Retinal pigment epithelial cell (primary cell): Measurements from ENCODE around the gene NTRK3.
"Not testable (repeated sequence)": the region's sequence is repeated elsewhere in the genome, so short reads cannot be mapped to it uniquely, and the experiment has no call there.

Experiments used
- DNase-seq: peaks from one replicate; pipeline ENCODE4 v3.0.0-alpha.2; 2010; ENCODE audit warnings: low read depth
- H3K4me3 ChIP-seq: 2 replicates; pipeline ENCODE4 v1.5.1; 2011; ENCODE audit warnings: mild to moderate bottlenecking, low read length, control low read depth, moderate library complexity
- TF ChIP-seq, protein P1 (sequence below): conservative IDR thresholded peaks from 2 replicates; pipeline ENCODE4 v1.5.1; 2011; ENCODE audit warnings: low read depth, low read length, control low read depth, inconsistent platforms

The NTRK3 gene

DNA sequence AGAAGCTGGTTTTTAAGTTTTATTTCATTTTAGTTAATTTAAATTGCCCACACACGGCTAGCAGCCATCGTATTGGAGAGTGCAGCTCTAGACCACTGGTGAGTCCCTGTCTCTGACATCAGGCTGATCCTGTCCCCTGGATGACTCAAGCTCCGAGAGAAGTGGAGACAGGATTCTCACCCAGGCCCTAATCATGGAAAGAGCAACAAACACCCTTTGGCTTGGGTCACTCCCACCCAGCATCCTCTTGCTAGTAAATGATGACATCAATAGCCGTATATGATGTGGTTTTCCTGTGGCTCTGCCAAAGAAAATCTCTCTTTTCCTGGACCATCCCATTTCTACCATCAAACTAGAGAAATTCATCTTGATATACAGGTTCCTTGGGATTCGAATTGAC lies 182.2 kb downstream of the NTRK3 start:
- TF ChIP-seq, protein P1, sequence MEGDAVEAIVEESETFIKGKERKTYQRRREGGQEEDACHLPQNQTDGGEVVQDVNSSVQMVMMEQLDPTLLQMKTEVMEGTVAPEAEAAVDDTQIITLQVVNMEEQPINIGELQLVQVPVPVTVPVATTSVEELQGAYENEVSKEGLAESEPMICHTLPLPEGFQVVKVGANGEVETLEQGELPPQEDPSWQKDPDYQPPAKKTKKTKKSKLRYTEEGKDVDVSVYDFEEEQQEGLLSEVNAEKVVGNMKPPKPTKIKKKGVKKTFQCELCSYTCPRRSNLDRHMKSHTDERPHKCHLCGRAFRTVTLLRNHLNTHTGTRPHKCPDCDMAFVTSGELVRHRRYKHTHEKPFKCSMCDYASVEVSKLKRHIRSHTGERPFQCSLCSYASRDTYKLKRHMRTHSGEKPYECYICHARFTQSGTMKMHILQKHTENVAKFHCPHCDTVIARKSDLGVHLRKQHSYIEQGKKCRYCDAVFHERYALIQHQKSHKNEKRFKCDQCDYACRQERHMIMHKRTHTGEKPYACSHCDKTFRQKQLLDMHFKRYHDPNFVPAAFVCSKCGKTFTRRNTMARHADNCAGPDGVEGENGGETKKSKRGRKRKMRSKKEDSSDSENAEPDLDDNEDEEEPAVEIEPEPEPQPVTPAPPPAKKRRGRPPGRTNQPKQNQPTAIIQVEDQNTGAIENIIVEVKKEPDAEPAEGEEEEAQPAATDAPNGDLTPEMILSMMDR: no peak
- DNase-seq: no peak

DNA sequence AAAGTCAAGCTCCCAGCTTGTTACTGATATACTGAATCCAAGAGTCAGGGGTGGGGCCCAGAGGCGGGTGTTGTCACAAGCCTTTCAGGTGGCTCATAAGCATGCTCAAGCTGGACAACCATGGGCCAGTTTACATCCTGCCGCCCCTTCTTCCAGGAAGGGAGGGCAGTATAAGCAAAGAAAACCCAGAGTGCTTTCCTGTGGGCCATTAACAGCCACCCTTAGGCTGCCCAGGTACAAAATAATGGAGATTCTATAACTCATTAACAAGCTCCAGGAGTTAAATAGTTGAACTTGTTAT lies 183.2 kb downstream of the NTRK3 start:
- H3K4me3 ChIP-seq: no peak overlapping the region
- no peak for DNase-seq
- TF ChIP-seq, protein P1: no peak

More for the DNA sequence above, 182.2 kb downstream of the NTRK3 start:
- no peak overlapping the region for H3K4me3 ChIP-seq

DNA sequence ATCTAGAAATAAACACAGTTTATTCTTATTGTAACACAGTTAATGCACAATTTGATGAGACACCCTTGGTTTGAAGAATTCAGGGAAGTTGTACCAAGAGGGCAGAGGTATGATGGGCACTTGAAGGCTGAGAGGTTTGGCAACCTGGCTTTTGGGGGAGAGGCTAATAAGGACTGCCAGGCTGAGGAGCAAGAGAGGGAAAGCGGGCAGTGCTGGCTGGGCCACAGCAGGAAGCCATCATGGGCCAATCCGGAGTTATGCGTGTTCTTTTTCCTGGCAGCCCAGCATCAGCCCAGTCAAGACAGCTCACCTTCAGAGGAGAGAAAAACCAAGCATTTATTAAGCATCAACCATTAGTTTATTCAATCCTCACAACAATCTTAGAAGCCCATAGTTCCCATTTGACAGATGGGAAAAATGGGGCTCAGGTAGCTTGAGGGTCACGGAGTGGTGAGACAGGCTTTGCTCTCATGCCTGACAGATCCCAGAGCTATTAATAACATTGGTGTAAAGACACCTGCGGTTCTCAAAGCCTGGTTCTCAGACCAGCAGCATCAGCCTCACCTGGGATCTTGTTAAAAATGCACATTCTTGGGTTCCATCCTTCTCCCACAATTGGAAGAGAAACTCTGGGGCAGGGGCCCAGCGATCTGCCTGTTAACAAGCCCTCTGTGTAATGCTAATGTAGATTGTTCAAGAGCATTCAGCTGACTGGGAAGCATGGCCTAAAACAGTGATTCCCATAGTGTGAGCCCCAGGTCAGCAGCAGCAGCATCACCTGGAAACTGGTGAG lies 183.7 kb downstream of the NTRK3 start:
- TF ChIP-seq, protein P1: no peak
- DNase-seq: no peak
- no peak overlapping the region for H3K4me3 ChIP-seq

DNA sequence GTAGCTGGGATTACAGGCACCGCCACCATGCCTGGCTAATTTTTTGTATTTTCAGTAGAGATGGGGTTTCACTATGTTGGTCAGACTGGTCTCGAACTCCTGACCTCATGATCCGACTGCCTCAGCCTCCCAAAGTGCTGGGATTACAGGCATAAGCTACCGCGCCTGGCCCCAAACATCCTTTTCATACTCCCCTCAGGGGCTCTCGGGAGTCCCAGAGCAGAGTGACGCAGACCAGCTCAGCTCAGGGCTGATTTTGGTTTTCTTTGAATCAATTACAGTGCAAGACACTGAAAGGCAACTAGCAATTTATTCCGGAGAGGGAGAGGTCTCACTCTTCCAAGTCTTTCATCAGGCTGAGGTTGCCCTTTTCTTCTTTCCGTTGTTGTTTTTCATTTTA lies 184.4 kb downstream of the NTRK3 start:
- H3K4me3 ChIP-seq, DNase-seq: not testable (repeated sequence)

DNA sequence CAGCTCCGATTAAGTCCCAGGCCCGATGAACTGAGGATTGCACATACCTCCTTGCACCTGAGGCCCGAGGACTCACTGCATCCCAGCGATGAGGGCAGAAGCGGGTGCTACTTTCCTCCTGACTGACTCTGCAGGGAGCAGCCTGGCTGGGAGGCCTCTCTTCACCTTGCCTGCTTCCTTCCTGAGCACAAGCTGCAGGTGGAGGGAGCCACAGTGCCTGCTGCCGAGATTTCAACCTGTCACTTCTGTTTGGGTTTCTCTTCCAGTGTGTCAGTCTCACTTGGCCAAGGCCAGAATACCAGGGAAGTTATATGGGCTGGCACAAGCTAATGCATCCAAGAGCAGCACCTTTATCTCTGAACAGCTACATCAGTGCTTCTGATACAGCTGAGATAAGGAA lies 185.4 kb downstream of the NTRK3 start:
- DNase-seq: no peak
- TF ChIP-seq, protein P1: no peak
- no peak overlapping the region for H3K4me3 ChIP-seq

DNA sequence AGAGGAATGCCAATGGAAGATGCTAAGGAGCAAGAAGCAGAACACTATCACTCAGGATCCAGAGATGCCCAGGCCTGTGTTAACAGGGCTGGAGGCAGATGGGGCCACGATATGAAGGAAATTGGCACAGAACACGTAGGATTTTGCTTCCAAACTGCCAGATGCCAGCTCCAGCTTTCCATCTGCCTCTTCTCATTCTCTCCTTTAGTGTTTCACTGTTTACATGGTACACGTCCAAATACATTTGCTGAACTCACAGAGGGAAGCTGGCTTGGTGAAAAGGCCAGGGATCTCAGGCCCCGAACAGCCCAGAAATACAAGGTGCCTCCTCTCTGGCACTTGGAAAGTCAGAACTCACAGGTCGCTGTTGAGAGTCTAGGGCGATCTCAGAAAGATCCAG lies 187.0 kb downstream of the NTRK3 start:
- no peak overlapping the region for H3K4me3 ChIP-seq
- DNase-seq: no peak
- TF ChIP-seq, protein P1: no peak

DNA sequence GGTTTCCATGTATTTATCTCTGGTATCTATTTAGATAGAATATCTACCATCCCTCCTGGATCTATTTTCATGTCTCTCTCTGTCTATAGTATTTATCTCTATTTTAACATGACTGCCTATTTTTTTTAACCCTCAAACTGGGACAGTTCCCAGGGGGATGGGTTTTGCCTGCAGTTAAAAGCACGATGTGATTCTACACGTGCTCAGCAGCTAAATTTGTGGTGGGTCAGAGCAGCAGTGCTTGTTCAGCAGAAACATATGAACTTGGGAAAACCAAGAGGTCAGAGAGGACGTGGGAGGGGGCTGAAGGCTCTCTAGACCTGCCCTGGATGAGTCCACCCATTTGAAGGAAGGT lies 189.2 kb downstream of the NTRK3 start:
- no peak overlapping the region for H3K4me3 ChIP-seq
- no peak for DNase-seq
- TF ChIP-seq, protein P1: no peak
